MM.1S (cell line): ENCODE measurements around the gene SLC51A.

ENCODE experiments used
- DNase-seq: peaks from one replicate; pipeline ENCODE4 v3.0.0-alpha.2; 2015
- H2AFZ ChIP-seq: fragments of 300-600 bp; sonication (generic); 2 replicates; pipeline ENCODE4 v1.6.0; 2016; ENCODE audit warnings: antibody characterized with exemption, low read length
- H3F3A ChIP-seq: fragments of 300-600 bp; sonication (generic); 2 replicates; pipeline ENCODE4 v1.6.1; 2016; ENCODE audit warnings: mild to moderate bottlenecking, antibody characterized with exemption, low read length, moderate library complexity, mixed read lengths; ENCODE audit not compliant: insufficient read depth
- H3K27ac ChIP-seq: fragments of 300-600 bp; sonication (generic); 2 replicates; pipeline ENCODE4 v1.5.1; 2016; ENCODE audit warnings: mild to moderate bottlenecking, low read length
- H3K27me3 ChIP-seq: fragments of 300-600 bp; sonication (generic); replicated peaks from 2 replicates; pipeline ENCODE4 v1.6.0; 2016; ENCODE audit warnings: low read length; ENCODE audit not compliant: insufficient read depth
- H3K36me3 ChIP-seq: fragments of 300-600 bp; sonication (generic); replicated peaks from 2 replicates; pipeline ENCODE4 v1.6.1; 2016; ENCODE audit warnings: mild to moderate bottlenecking, low read length, mixed read lengths; ENCODE audit not compliant: insufficient read depth
- H3K4me1 ChIP-seq: fragments of 300-600 bp; sonication (generic); 2 replicates; pipeline ENCODE4 v1.6.1; 2016; ENCODE audit warnings: low read length, mixed read lengths
- H3K4me2 ChIP-seq: fragments of 300-600 bp; sonication (generic); 2 replicates; pipeline ENCODE4 v1.6.0; 2016; ENCODE audit warnings: low read depth, low read length
- H3K4me3 ChIP-seq: fragments of 300-600 bp; sonication (generic); 2 replicates; pipeline ENCODE4 v1.5.1; 2016; ENCODE audit warnings: low read length, mixed read lengths
- H3K79me2 ChIP-seq: fragments of 300-600 bp; sonication (generic); 2 replicates; pipeline ENCODE4 v1.6.1; 2016; ENCODE audit warnings: mixed run types, low read length, mixed read lengths
- H3K9ac ChIP-seq: fragments of 300-600 bp; sonication (generic); 2 replicates; pipeline ENCODE4 v1.6.1; 2016; ENCODE audit warnings: low read length, mixed read lengths
- H3K9me2 ChIP-seq: fragments of 300-600 bp; sonication (generic); replicated peaks from 2 replicates; pipeline ENCODE4 v1.6.1; 2016; ENCODE audit warnings: mild to moderate bottlenecking, low read length, mixed read lengths; ENCODE audit not compliant: insufficient read depth
- H3K9me3 ChIP-seq: fragments of 300-600 bp; sonication (generic); replicated peaks from 2 replicates; pipeline ENCODE4 v1.6.1; 2016; ENCODE audit warnings: mild to moderate bottlenecking, low read length, mixed read lengths; ENCODE audit not compliant: insufficient read depth
- H4K20me1 ChIP-seq: fragments of 300-600 bp; sonication (generic); 2 replicates; pipeline ENCODE4 v1.6.1; 2016; ENCODE audit warnings: mild to moderate bottlenecking, low read length, moderate library complexity, mixed read lengths; ENCODE audit not compliant: insufficient read depth
- EZH2 ChIP-seq: fragments of 300-600 bp; sonication (generic); optimal IDR thresholded peaks from 2 replicates; pipeline ENCODE3; 2017; ENCODE audit warnings: low read depth, mild to moderate bottlenecking, antibody characterized with exemption, low read length, mixed read lengths
- EZH2phosphoT487 ChIP-seq: fragments of 300-600 bp; sonication (generic); IDR thresholded peaks from 2 replicates; pipeline ENCODE4 v1.6.1; 2018; ENCODE audit warnings: antibody characterized with exemption, low read length
- TF ChIP-seq, protein P1 (sequence below): fragments of 300-600 bp; sonication (generic); IDR thresholded peaks from 2 replicates; pipeline ENCODE4 v1.5.1; 2016; ENCODE audit warnings: antibody characterized with exemption, low read length, mixed read lengths

SLC51A gene

DNA sequence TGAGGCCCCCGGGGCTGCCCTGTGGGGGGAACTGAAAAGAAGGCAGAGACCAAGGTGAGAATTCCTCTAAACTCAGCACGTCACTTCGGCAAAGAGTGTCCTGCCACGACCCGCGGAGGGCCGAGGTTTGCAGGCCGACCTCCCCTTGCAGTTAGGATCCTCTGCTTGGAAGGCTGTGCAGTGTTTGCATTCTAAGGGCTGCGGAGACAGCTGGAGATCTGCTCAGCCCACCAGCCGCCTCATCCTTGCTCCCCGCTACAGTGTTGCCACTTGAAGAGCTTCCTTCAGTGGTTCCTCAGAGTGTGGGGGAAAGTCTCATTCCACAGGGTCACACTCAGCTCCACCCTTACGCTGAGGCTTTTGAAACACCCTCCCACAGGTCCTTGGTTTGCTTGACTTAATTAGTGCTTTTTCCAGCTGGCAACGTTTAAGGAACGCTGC is 10.8 kb downstream of the SLC51A start:
- Histone ChIP-seq H3K9me3 (no peaks in the 10 kb centered on the region), H3K4me3 (no peak overlapping the region), H3K9me2 (no peaks in the 10 kb centered on the region), H3K4me1 (no peaks in the 10 kb centered on the region), H3K4me2 (no peak overlapping the region), H3K27me3 (no peaks in the 10 kb centered on the region), H3K79me2 (no peaks in the 10 kb centered on the region), H3K27ac (no peak overlapping the region), H3K9ac (no peak overlapping the region), H3F3A (no peaks in the 10 kb centered on the region), H2AFZ (no peak overlapping the region), H4K20me1 (no peaks in the 10 kb centered on the region), H3K36me3 (no peaks in the 10 kb centered on the region)
- DNase-seq, result no peak
- TF ChIP-seq, protein P1, sequence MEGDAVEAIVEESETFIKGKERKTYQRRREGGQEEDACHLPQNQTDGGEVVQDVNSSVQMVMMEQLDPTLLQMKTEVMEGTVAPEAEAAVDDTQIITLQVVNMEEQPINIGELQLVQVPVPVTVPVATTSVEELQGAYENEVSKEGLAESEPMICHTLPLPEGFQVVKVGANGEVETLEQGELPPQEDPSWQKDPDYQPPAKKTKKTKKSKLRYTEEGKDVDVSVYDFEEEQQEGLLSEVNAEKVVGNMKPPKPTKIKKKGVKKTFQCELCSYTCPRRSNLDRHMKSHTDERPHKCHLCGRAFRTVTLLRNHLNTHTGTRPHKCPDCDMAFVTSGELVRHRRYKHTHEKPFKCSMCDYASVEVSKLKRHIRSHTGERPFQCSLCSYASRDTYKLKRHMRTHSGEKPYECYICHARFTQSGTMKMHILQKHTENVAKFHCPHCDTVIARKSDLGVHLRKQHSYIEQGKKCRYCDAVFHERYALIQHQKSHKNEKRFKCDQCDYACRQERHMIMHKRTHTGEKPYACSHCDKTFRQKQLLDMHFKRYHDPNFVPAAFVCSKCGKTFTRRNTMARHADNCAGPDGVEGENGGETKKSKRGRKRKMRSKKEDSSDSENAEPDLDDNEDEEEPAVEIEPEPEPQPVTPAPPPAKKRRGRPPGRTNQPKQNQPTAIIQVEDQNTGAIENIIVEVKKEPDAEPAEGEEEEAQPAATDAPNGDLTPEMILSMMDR, result no peak
- TF ChIP-seq EZH2phosphoT487 (no peak), EZH2 (no peak)

DNA sequence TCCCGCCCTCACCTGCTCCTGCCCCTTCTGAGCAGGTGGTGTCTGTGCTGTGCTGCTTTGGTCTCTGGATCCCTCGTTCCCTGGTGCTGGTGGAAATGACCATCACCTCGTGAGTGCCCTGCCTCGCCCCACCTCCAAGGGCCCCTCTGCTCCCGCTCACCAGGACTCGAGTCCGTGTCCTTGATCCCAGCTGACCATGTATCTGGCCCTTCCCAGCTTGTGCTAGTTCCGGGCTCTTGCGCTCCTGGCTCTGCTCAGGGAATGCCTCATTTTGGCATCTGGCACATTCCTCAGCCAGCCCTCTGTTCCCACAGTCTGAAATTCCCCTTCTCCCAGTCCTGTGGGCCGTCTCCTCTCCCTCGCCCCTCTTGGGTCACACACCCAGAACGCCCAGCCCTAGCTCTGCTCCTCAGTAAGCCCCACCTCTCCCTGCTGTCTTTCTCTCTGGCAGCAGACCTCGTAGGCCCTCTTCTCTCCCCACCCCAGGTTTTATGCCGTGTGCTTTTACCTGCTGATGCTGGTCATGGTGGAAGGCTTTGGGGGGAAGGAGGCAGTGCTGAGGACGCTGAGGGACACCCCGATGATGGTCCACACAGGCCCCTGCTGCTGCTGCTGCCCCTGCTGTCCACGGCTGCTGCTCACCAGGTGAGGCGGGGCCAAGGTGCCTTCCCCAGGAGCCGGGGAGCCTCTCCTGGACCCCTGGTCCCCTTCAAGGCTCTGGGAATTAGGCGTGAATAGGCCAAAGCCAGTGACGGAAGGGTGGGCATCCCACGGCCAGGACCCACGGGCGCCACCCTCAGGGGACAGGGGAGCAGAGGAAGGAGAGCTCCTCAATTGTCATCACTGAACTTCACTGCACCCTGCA is 11.5 kb downstream of the SLC51A start:
- no peaks in the 10 kb centered on the region for H3F3A ChIP-seq
- H3K9ac ChIP-seq, result no peak overlapping the region
- no peaks in the 10 kb centered on the region for H3K9me2 ChIP-seq
- H3K79me2 ChIP-seq, result no peaks in the 10 kb centered on the region
- no peak for TF ChIP-seq EZH2phosphoT487
- TF ChIP-seq, protein P1, result no peak
- TF ChIP-seq EZH2, result no peak
- no peaks in the 10 kb centered on the region for H3K27me3 ChIP-seq
- DNase-seq, result no peak
- H3K27ac ChIP-seq, result no peak overlapping the region
- H3K9me3 ChIP-seq, result no peaks in the 10 kb centered on the region
- H3K4me3 ChIP-seq, result no peak overlapping the region
- H4K20me1 ChIP-seq, result no peaks in the 10 kb centered on the region
- H3K4me1 ChIP-seq, result no peaks in the 10 kb centered on the region
- no peak overlapping the region for H2AFZ ChIP-seq
- H3K4me2 ChIP-seq, result no peak overlapping the region
- no peaks in the 10 kb centered on the region for H3K36me3 ChIP-seq

DNA sequence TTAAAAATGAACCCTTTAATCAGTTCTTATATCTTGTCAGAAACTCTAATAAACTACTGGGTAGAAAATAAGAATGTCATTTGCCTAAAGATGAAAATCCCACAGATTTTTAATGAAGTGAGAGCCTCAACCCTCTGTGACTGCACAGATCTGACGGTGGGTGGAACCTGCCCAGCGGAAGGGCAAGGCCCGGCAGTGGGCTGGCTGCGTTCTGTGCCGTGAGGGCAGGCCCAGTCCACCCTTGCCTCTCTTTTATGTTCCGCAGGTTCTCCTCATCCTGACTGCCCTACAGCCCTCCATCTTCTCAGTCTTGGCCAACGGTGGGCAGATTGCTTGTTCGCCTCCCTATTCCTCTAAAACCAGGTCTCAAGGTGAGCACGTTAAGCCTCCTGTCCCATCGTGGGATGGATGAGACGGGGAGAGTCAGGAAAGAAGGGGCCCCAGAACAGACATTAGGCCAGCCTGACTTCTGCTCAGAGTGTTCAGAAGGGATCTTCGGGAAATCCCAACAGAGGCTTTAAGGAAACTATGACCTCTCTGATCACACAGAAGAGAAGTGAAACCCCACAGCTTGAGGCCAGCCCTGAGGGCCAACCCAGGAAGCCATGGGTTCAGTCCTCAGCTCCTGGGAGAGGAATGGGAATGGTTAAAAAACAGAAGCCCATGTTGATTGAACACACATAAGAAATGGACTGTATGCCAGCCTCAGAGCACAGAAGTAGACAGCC is 16.0 kb downstream of the SLC51A start:
- H3K27ac ChIP-seq, result no peak overlapping the region
- TF ChIP-seq EZH2 (no peak), EZH2phosphoT487 (no peak)
- TF ChIP-seq, protein P1, result no peak

More for the DNA sequence above, 16.0 kb downstream of the SLC51A start:
- no peak for DNase-seq
- Histone ChIP-seq H3K9ac (no peak overlapping the region), H3K4me3 (no peak overlapping the region), H3K9me2 (no peaks in the 10 kb centered on the region), H3K9me3 (no peaks in the 10 kb centered on the region), H3K79me2 (no peaks in the 10 kb centered on the region), H3K4me2 (no peak overlapping the region), H3K4me1 (no peaks in the 10 kb centered on the region), H3K36me3 (no peaks in the 10 kb centered on the region), H4K20me1 (no peaks in the 10 kb centered on the region), H3K27me3 (no peaks in the 10 kb centered on the region), H3F3A (no peaks in the 10 kb centered on the region), H2AFZ (no peak overlapping the region)
